Mesenchymal stem cell (in vitro differentiated cells and primary cell): ENCODE data around the gene ATP8B4.

Source experiments
- DNase-seq: peaks from one replicate; pipeline ENCODE4 v3.0.0-alpha.2; 2013
- H2AFZ ChIP-seq: one replicate; pipeline ENCODE4 v1.6.1; 2013; ENCODE audit warnings: low read depth, mild to moderate bottlenecking, control low read depth, inconsistent platforms, low read length, moderate library complexity
- H2AK5ac ChIP-seq: 2 replicates; pipeline ENCODE4 v1.6.1; 2013; ENCODE audit warnings: low read length, moderate library complexity, mild to moderate bottlenecking, inconsistent platforms; ENCODE audit not compliant: severe bottlenecking
- H2BK120ac ChIP-seq: one replicate; pipeline ENCODE4 v1.6.1; 2013; ENCODE audit warnings: low read depth, mild to moderate bottlenecking, inconsistent platforms, low read length, moderate library complexity
- H2BK12ac ChIP-seq, 2 experiments: one replicate each; pipeline ENCODE4 v1.6.1; 2013; ENCODE audit warnings: inconsistent platforms in 2 of 2, low read length in 2 of 2, mild to moderate bottlenecking in 2 of 2, moderate library complexity in 2 of 2, control low read depth in 1 of 2
- H2BK15ac ChIP-seq: one replicate; pipeline ENCODE4 v1.6.1; 2013; ENCODE audit warnings: mild to moderate bottlenecking, low read depth, inconsistent platforms; ENCODE audit not compliant: poor library complexity, severe bottlenecking
- H2BK5ac ChIP-seq: 2 replicates; pipeline ENCODE4 v1.6.1; 2013; ENCODE audit warnings: low read depth, mild to moderate bottlenecking, low read length, control low read depth, inconsistent platforms; ENCODE audit not compliant: poor library complexity, severe bottlenecking
- H3K14ac ChIP-seq, 2 experiments: one replicate each; pipeline ENCODE4 v1.6.1; 2013; ENCODE audit warnings: inconsistent platforms in 2 of 2, low read length in 2 of 2, control low read depth in 1 of 2, mild to moderate bottlenecking in 1 of 2, moderate library complexity in 1 of 2
- H3K18ac ChIP-seq, 2 experiments: one replicate each; pipeline ENCODE4 v1.6.1; 2013; ENCODE audit warnings: inconsistent platforms in 2 of 2, low read length in 2 of 2, control low read depth in 1 of 2, low read depth in 1 of 2, mild to moderate bottlenecking in 1 of 2
- H3K23ac ChIP-seq, 2 experiments: one replicate each; pipeline ENCODE4 v1.6.1; 2013; ENCODE audit warnings: inconsistent platforms in 2 of 2, low read length in 2 of 2, mild to moderate bottlenecking in 2 of 2, moderate library complexity in 2 of 2, control low read depth in 1 of 2
- H3K27ac ChIP-seq: 2 replicates; pipeline ENCODE4 v1.5.1; 2013; ENCODE audit warnings: mild to moderate bottlenecking, moderate library complexity, low read length, control low read depth, inconsistent platforms; ENCODE audit not compliant: poor library complexity, severe bottlenecking
- H3K27me3 ChIP-seq, 2 experiments: 2 replicates each; pipeline versions ENCODE4 v1.6.1 to v1.7.0; 2013; ENCODE audit warnings: low read length in 2 of 2, mild to moderate bottlenecking in 2 of 2, moderate library complexity in 2 of 2, control low read depth in 1 of 2, inconsistent platforms in 1 of 2; ENCODE audit not compliant: control insufficient read depth in 1 of 2, insufficient read depth in 1 of 2
- H3K36me3 ChIP-seq, 2 experiments: 2 replicates each; pipeline versions ENCODE4 v1.6.1 to v1.7.0; 2013; ENCODE audit warnings: low read length in 2 of 2, control low read depth in 1 of 2, inconsistent platforms in 1 of 2, low read depth in 1 of 2, mild to moderate bottlenecking in 1 of 2; ENCODE audit not compliant: insufficient read depth in 2 of 2, control insufficient read depth in 1 of 2
- H3K4ac ChIP-seq, 2 experiments: one replicate each; pipeline ENCODE4 v1.6.1; 2013; ENCODE audit warnings: inconsistent platforms in 2 of 2, low read length in 2 of 2, mild to moderate bottlenecking in 2 of 2, moderate library complexity in 2 of 2, control low read depth in 1 of 2, low read depth in 1 of 2
- H3K4me1 ChIP-seq: 2 replicates; pipeline ENCODE4 v1.6.1; 2013; ENCODE audit warnings: low read depth, low read length, control low read depth; ENCODE audit not compliant: control insufficient read depth, insufficient read depth
- H3K4me2 ChIP-seq: 2 replicates; pipeline ENCODE4 v1.6.1; 2013; ENCODE audit warnings: low read length, mild to moderate bottlenecking, inconsistent platforms; ENCODE audit not compliant: poor library complexity, severe bottlenecking
- H3K4me3 ChIP-seq, 2 experiments: 2 replicates each; pipeline versions ENCODE4 v1.5.1 to v1.7.0; 2013; ENCODE audit warnings: low read length in 2 of 2, mild to moderate bottlenecking in 2 of 2, control low read depth in 1 of 2, low read depth in 1 of 2; ENCODE audit not compliant: insufficient read depth in 1 of 2
- H3K79me1 ChIP-seq: replicated peaks from 2 replicates; pipeline ENCODE4 v1.6.1; 2013; ENCODE audit warnings: mild to moderate bottlenecking, control low read depth, low read length, inconsistent platforms; ENCODE audit not compliant: poor library complexity, severe bottlenecking
- H3K9ac ChIP-seq: 2 replicates; pipeline ENCODE4 v1.7.0; 2013; ENCODE audit warnings: mild to moderate bottlenecking, low read length, moderate library complexity
- H3K9me3 ChIP-seq: 2 replicates; pipeline ENCODE4 v1.7.0; 2013; ENCODE audit warnings: mild to moderate bottlenecking, low read length; ENCODE audit not compliant: control insufficient read depth
- H4K8ac ChIP-seq: one replicate; pipeline ENCODE4 v1.6.1; 2013; ENCODE audit warnings: inconsistent platforms, mild to moderate bottlenecking, low read length, moderate library complexity
- H4K91ac ChIP-seq: one replicate; pipeline ENCODE4 v1.6.1; 2013; ENCODE audit warnings: mild to moderate bottlenecking, low read length, inconsistent platforms
- WGBS: methylation state at CpG from one replicate; pipeline ENCODE4 v1.1.7; 2013; ENCODE audit warnings: mixed read lengths; 5-methylcytosine and 5-hydroxymethylcytosine counted together

Gene ATP8B4

GRCh38 chr15:49832511-49832910 lies 286.5 kb downstream of the ATP8B4 start:
- Histone ChIP-seq H3K14ac (peak overlapping the region in 1 of 2 experiments; percentile 60), H2BK12ac (peak overlapping the region; percentile 75 to 97), H4K8ac (peak overlapping the region; percentile 63), H3K79me1 (no peaks in the 10 kb centered on the region), H2BK15ac (no peak overlapping the region), H2AFZ (peak overlapping the region; percentile 39), H3K27ac (no peak overlapping the region), H4K91ac (no peak overlapping the region), H3K36me3 (no peaks in the 10 kb centered on the region), H3K4me2 (no peak overlapping the region), H3K18ac (peak overlapping the region; percentile 71 to 90), H3K27me3 (no peaks in the 10 kb centered on the region), H2BK120ac (peak overlapping the region; percentile 83), H3K4ac (peak overlapping the region; percentile 75 to 85), H3K4me1 (no peaks in the 10 kb centered on the region), H3K23ac (peak overlapping the region in 1 of 2 experiments; percentile 69), H2BK5ac (no peak overlapping the region), H3K9me3 (peaks cover 5% of the 10 kb centered on the region), H2AK5ac (no peak overlapping the region), H3K4me3 (no peak overlapping the region), H3K9ac (peak overlapping the region; percentile 90)
- 68% methylated on average over 5 of the region's 8 CpGs for WGBS
- peak; percentile 19 for DNase-seq

GRCh38 chr15:49831206-49831965 lies 287.6 kb downstream of the ATP8B4 start:
- H3K9ac ChIP-seq, result peak overlapping the region; percentile 90
- no peak overlapping the region for H3K4me2 ChIP-seq
- no peak overlapping the region for H3K14ac ChIP-seq
- H3K23ac ChIP-seq, result no peak overlapping the region
- H4K8ac ChIP-seq, result peak overlapping the region; percentile 19
- no peak overlapping the region for H4K91ac ChIP-seq
- H2BK5ac ChIP-seq, result no peak overlapping the region
- H2BK120ac ChIP-seq, result peak overlapping the region; percentile 45
- H3K27ac ChIP-seq, result no peak overlapping the region
- H3K36me3 ChIP-seq, result no peaks in the 10 kb centered on the region
- H3K27me3 ChIP-seq, result no peaks in the 10 kb centered on the region
- H3K18ac ChIP-seq, result peak overlapping the region; percentile 30 to 63
- no peak overlapping the region for H3K4me3 ChIP-seq
- peak; percentile 98 for DNase-seq
- no peaks in the 10 kb centered on the region for H3K79me1 ChIP-seq
- no peak overlapping the region for H2AK5ac ChIP-seq
- 0% methylated on average over 4 of the region's 5 CpGs for whole genome bisulfite sequencing
- peak overlapping the region in 1 of 2 experiments; percentile 8 for H2BK12ac ChIP-seq
- peak overlapping the region in 1 of 2 experiments; percentile 34 for H3K4ac ChIP-seq
- H3K4me1 ChIP-seq, result no peaks in the 10 kb centered on the region
- H2BK15ac ChIP-seq, result no peak overlapping the region
- no peak overlapping the region for H2AFZ ChIP-seq
- peaks cover 5% of the 10 kb centered on the region for H3K9me3 ChIP-seq

GRCh38 chr15:49830391-49830790 lies 288.6 kb downstream of the ATP8B4 start:
- Histone ChIP-seq H3K36me3 (no peaks in the 10 kb centered on the region), H3K4me3 (no peak overlapping the region), H3K9me3 (peaks cover 5% of the 10 kb centered on the region), H3K27me3 (no peaks in the 10 kb centered on the region), H3K4me2 (no peak overlapping the region), H3K79me1 (no peaks in the 10 kb centered on the region), H3K4ac (no peak overlapping the region), H3K14ac (no peak overlapping the region), H2BK12ac (peak overlapping the region; percentile 77), H2AK5ac (no peak overlapping the region), H2BK5ac (no peak overlapping the region), H3K23ac (no peak overlapping the region), H4K91ac (peak overlapping the region; percentile 39), H3K18ac (peak overlapping the region; percentile 62 to 78), H2BK120ac (peak overlapping the region; percentile 5), H3K4me1 (no peaks in the 10 kb centered on the region), H4K8ac (peak overlapping the region; percentile 37), H2BK15ac (no peak overlapping the region), H3K9ac (peak overlapping the region; percentile 90), H2AFZ (no peak overlapping the region), H3K27ac (no peak overlapping the region)
- WGBS, result 25% methylated on average over 3 of the region's 3 CpGs
- peak; percentile 46 for DNase-seq

- Histone ChIP-seq H3K18ac (no peak overlapping the region), H3K4me2 (no peak overlapping the region)
Observed at GRCh38 chr15:49827311-49827710, 291.7 kb downstream of the ATP8B4 start.

More at GRCh38 chr15:49827311-49827710, 291.7 kb downstream of the ATP8B4 start:
- Histone ChIP-seq H3K9ac (peak overlapping the region; percentile 14), H3K27me3 (no peaks in the 10 kb centered on the region), H2AK5ac (no peak overlapping the region), H3K4ac (no peak overlapping the region), H3K27ac (no peak overlapping the region), H3K14ac (no peak overlapping the region), H2AFZ (no peak overlapping the region), H2BK120ac (no peak overlapping the region), H3K4me3 (no peak overlapping the region), H3K79me1 (no peaks in the 10 kb centered on the region), H2BK15ac (no peak overlapping the region), H3K23ac (no peak overlapping the region), H4K8ac (no peak overlapping the region), H4K91ac (no peak overlapping the region), H2BK5ac (no peak overlapping the region), H3K36me3 (no peaks in the 10 kb centered on the region), H3K9me3 (peaks cover 5% of the 10 kb centered on the region), H2BK12ac (no peak overlapping the region), H3K4me1 (no peaks in the 10 kb centered on the region)
- DNase-seq, result no peak
- WGBS, result no CpG with 5 or more reads among the region's 1 CpG
